Right lobe of liver (tissue), 6 donors: ENCODE results near the gene NUP43. TPM values are rescaled to one million over a fixed set of nuclear protein-coding genes. Genes with fewer than 3 reads are reported as not detected.
"Not testable (repeated sequence)": the region's sequence is repeated elsewhere in the genome, so short reads cannot be mapped to it uniquely, and the experiment has no call there.

ENCODE experiments used
- ATAC-seq, 4 donors: fragments of 200-7000 bp; cut with Tn5 transposase; one replicate each; pipeline ENCODE4 v1.9.1; 2020; ENCODE audit warnings: mild to moderate bottlenecking in 4 of 4, moderate library complexity in 4 of 4
- DNase-seq, 3 donors: peaks; one replicate each; pipeline ENCODE4 v3.0.0-alpha.2; 2020
- H3K27ac ChIP-seq, 3 donors: fragments of 200-600 bp; one replicate each; pipeline ENCODE4 v1.8.0; 2022
- H3K27me3 ChIP-seq, 2 donors: fragments of 200-600 bp; one replicate each; pipeline ENCODE4 v1.8.0; 2022
- H3K36me3 ChIP-seq, 4 donors: fragments of 200-600 bp; sonication (generic) in 1 of 4; one replicate each; pipeline versions ENCODE4 v1.5.1 to v1.8.0; 2017 to 2022; ENCODE audit warnings: control low read depth in 1 of 4
- H3K4me1 ChIP-seq, 4 donors: fragments of 200-600 bp; sonication (generic) in 1 of 4; one replicate each; pipeline versions ENCODE4 v1.5.1 to v1.8.0; 2017 to 2022; ENCODE audit warnings: control low read depth in 1 of 4
- H3K4me3 ChIP-seq, 3 donors: fragments of 200-600 bp; one replicate each; pipeline ENCODE4 v1.8.0; 2022
- H3K9me3 ChIP-seq, 4 donors: fragments of 200-600 bp; sonication (generic) in 1 of 4; one replicate each; pipeline versions ENCODE4 v1.5.1 to v1.8.0; 2017 to 2022; ENCODE audit warnings: control low read depth in 1 of 4
- POLR2A ChIP-seq: fragments of 450-650 bp; IDR thresholded peaks from one replicate; pipeline ENCODE4 v1.6.1; 2017; ENCODE audit warnings: antibody characterized with exemption, mild to moderate bottlenecking
- WGBS: methylation state at CpG from one replicate; pipeline ENCODE4 v1.1.6; 2018; ENCODE audit warnings: low coverage, low lambda C conversion rate; ENCODE audit not compliant: insufficient coverage; ENCODE audit errors: missing lambda C conversion rate; 5-methylcytosine and 5-hydroxymethylcytosine counted together
- intact Hi-C, 2 donors: fragments of 100-400 bp; cut with DNase I; formaldehyde crosslinking; loops; one replicate each; pipeline versions ENCODE4 v1.11.2 to v1.14.1; 2022
- total RNA-seq, 6 experiments: library from RNA; depleted of rRNA in 2 of 6; stranded (reverse); fragments of >200 nt in 2 of 6; fragmentation: NEBNext Ultra II Directional in 3 of 6; extraction: Animal tissue kit (Norgen Biotek cat#: 25700) in 3 of 6; gene quantifications; one replicate each; pipeline versions ENCODE4 v1.1.0 to v1.2.4, GENCODE V29; 2016 to 2023
- TF ChIP-seq, protein P1 (sequence below), 4 donors: fragments of 200-600 bp in 3 of 4; fragments of 450-650 bp in 1 of 4; IDR thresholded peaks; one replicate each; pipeline versions ENCODE4 v1.5.1 to v1.8.0; 2016 to 2022; ENCODE audit warnings: antibody characterized with exemption in 4 of 4, mild to moderate bottlenecking in 2 of 4
- donor health status: DM: no; HTN: yes; CAD: no.
- donor health status: DM: no; HTN: no; CAD: no.
- donor health status: DM: no; HTN: no; CAD: no.
- donor health status: DM: no; HTN: yes; CAD: no.
- donor health status: DM: no; HTN: yes; CAD: no.

NUP43 gene
- total RNA-seq, 6 experiments from 2014 or later: 8.8 to 15.9 (median 12.1) TPM

DNA sequence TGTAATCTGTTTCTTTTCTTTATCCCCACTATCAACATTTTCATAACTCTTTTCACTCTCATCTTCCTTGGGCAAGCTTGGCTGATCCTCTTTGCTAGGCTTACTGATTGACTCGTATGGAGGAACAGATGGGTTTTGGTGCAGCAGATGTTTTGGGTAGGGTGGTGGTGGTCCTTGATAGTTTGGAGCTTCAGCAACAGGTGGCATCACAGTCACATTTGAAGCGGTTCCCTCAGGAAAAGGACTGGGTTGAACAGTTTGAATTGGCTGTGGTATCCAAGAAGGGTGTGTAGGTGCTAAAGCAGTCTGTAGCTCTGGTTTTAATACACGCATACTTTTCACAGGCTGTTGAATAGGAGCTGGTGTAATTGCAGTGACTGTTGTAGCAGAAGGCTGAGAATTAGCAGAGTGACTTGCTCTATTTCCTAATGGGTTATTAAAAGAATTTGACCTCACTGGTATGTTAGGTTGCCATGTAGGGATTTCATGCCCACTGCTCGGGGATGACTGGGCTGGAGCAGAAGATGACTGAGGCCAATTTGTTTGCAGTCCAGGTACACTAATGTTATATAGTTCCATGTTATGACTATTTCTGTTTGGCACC lies 63.0 kb downstream of the NUP43 start:
- no peaks in the 10 kb centered on the region for H3K9me3 ChIP-seq
- TF ChIP-seq, protein P1, sequence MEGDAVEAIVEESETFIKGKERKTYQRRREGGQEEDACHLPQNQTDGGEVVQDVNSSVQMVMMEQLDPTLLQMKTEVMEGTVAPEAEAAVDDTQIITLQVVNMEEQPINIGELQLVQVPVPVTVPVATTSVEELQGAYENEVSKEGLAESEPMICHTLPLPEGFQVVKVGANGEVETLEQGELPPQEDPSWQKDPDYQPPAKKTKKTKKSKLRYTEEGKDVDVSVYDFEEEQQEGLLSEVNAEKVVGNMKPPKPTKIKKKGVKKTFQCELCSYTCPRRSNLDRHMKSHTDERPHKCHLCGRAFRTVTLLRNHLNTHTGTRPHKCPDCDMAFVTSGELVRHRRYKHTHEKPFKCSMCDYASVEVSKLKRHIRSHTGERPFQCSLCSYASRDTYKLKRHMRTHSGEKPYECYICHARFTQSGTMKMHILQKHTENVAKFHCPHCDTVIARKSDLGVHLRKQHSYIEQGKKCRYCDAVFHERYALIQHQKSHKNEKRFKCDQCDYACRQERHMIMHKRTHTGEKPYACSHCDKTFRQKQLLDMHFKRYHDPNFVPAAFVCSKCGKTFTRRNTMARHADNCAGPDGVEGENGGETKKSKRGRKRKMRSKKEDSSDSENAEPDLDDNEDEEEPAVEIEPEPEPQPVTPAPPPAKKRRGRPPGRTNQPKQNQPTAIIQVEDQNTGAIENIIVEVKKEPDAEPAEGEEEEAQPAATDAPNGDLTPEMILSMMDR (IDR thresholded peaks at IDR 0.05): no peak
- no peak for TF ChIP-seq POLR2A
- 100% methylated on average over 3 of the region's 4 CpGs for WGBS
- DNase-seq (no peak), ATAC-seq (no peak)
- no peak overlapping the region for H3K4me3 ChIP-seq
- intact Hi-C loops: no loop called here
- no peak overlapping the region for H3K27ac ChIP-seq
- H3K4me1 ChIP-seq: no peaks in the 10 kb centered on the region
- H3K27me3 ChIP-seq: no peaks in the 10 kb centered on the region
- H3K36me3 ChIP-seq: peaks cover 0 to 26% (median 7%) of the 10 kb centered on the region in 4 donors

DNA sequence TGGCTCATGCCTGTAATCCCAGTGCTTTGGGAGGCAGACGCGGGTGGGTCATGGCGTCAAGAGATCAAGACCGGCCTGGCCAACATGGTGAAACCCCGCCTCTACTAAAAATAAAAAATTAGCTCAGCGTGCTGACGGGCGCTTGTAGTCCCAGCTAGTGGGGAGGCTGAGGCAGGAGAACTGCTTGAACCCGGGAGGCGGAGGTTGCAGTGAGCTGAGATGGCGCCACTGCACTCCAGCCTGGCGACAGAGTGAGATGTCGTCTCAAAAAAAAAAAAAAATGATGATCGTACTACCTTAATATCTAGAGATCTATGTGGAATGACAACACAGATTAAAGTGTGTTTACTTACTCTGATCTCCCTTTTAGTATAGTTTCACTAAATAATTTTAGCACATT lies 64.5 kb downstream of the NUP43 start:
- intact Hi-C loops, H3K4me1 ChIP-seq, H3K27ac ChIP-seq, ATAC-seq, DNase-seq, H3K4me3 ChIP-seq, H3K9me3 ChIP-seq, H3K27me3 ChIP-seq: not testable (repeated sequence)
- peaks cover 0 to 26% (median 7%) of the 10 kb centered on the region in 4 donors for H3K36me3 ChIP-seq
- WGBS: 87% methylated on average over 8 of the region's 14 CpGs

DNA sequence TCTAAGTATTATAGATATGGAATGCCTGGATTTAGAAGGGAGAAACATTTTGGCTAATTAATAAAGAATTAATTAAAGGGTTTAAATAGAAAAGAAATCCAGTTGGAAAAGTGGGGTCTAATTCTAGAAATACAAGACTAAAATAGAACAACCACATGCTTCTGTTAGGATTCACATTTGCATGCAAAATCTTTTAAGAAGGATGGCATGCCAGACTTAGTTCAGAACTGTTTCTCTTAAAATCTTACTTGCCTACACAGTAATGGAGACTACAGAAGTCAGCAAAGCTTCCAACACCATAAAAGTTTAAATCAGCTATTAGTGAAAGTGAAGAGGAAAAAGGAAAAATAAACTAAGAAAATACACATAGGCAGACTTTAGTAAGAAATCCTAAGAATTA lies 65.1 kb downstream of the NUP43 start:
- Histone ChIP-seq H3K36me3 (peaks cover 0 to 30% (median 7%) of the 10 kb centered on the region in 4 donors), H3K4me3 (no peak overlapping the region), H3K27me3 (no peaks in the 10 kb centered on the region), H3K4me1 (no peaks in the 10 kb centered on the region), H3K9me3 (no peaks in the 10 kb centered on the region), H3K27ac (no peak overlapping the region)
- ATAC-seq: no peak
- no peak for DNase-seq
- intact Hi-C loops: no loop called here
- TF ChIP-seq, protein P1 (IDR thresholded peaks at IDR 0.05): no peak
- no peak for TF ChIP-seq POLR2A

DNA sequence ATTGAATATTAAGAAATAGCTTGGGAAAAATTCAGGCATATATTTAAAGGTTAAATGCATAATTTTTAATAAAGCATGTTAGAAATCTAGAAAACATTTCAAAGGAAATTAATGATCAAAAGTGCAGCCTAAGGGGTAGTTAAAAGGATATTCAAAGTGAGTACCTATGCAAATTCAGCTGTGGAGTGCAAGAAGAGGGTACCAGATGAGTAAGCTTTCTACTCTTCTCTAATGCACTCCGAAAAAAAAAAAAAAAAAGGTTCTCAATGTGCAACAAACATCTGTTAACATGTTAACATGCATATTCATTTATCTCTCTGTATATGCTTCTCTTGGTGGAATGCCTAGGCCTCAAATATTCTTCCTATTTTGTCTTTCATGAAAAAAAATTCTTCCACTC lies 65.8 kb downstream of the NUP43 start:
- WGBS: 55% methylated on average over 1 of the region's 1 CpG
- peaks cover 0 to 37% (median 8%) of the 10 kb centered on the region in 4 donors for H3K36me3 ChIP-seq
- intact Hi-C loops: no loop called here

More for the DNA sequence above, 65.8 kb downstream of the NUP43 start:
- H3K27me3 ChIP-seq: no peaks in the 10 kb centered on the region
- TF ChIP-seq, protein P1 (IDR thresholded peaks at IDR 0.05): no peak
- TF ChIP-seq POLR2A: no peak
- ATAC-seq (no peak), DNase-seq (no peak)
- no peaks in the 10 kb centered on the region for H3K9me3 ChIP-seq
- no peak overlapping the region for H3K4me3 ChIP-seq
- no peaks in the 10 kb centered on the region for H3K4me1 ChIP-seq
- H3K27ac ChIP-seq: no peak overlapping the region

Other genes starting within 250 kb of the NUP43 start
- 1 to 10 TPM; 7.5 to 9.6 (median 8.7) TPM for gene PPIL4, start 200.5 kb downstream of the NUP43 start, total RNA-seq
- gene GINM1, start 180.2 kb downstream of the NUP43 start, total RNA-seq: 10 to 100 TPM; 20.1 to 26.0 (median 21.8) TPM
- 1 to 10 TPM; 3.5 to 6.9 (median 5.7) TPM for gene KATNA1, start 97.8 kb downstream of the NUP43 start, total RNA-seq
- gene LATS1, start 28.4 kb downstream of the NUP43 start, total RNA-seq: 10 to 100 TPM in 5 of 6 experiments, 1 to 10 TPM in 1; 9.5 to 16.6 (median 10.9) TPM
- 10 to 100 TPM; 40.7 to 84.5 (median 47.7) TPM for gene PCMT1, start 3.2 kb upstream of the NUP43 start, total RNA-seq
- gene LRP11, start 117.8 kb upstream of the NUP43 start, total RNA-seq: 10 to 100 TPM in 1 of 6 experiments, 1 to 10 TPM in 5; 6.8 to 11.1 (median 9.3) TPM
- not detected for gene RAET1E, start 151.6 kb upstream of the NUP43 start, total RNA-seq
- gene RAET1G, start 176.6 kb upstream of the NUP43 start, total RNA-seq: not detected
- 1 to 10 TPM in 1 of 6 experiments, under 1 TPM in 5; 0.20 to 1.1 (median 0.26) TPM for gene ULBP2, start 195.5 kb upstream of the NUP43 start, total RNA-seq
- under 1 TPM in 5 of 6 experiments, not detected in 1; 0.07 to 0.43 (median 0.12) TPM for gene ULBP1, start 217.4 kb upstream of the NUP43 start, total RNA-seq